Testis (tissue), 3 donors: Measurements from ENCODE around the gene YOD1. TPM values are rescaled to one million over a fixed set of nuclear protein-coding genes. Genes with fewer than 3 reads are reported as not detected.

Experiments
- DNase-seq: peaks from one replicate; pipeline ENCODE4 v3.0.0-alpha.2; 2019
- H3K27ac ChIP-seq, 2 donors: fragments of 200-600 bp; sonication (generic); one replicate each; pipeline ENCODE4 v1.5.1; 2019
- H3K27me3 ChIP-seq: fragments of 200-600 bp; sonication (generic); one replicate; pipeline ENCODE4 v1.5.1; 2019
- H3K36me3 ChIP-seq: fragments of 200-600 bp; sonication (generic); one replicate; pipeline ENCODE4 v1.5.1; 2017; ENCODE audit warnings: low read depth; ENCODE audit errors: missing control alignments
- H3K4me1 ChIP-seq: fragments of 200-600 bp; sonication (generic); one replicate; pipeline ENCODE4 v1.5.1; 2019
- H3K4me3 ChIP-seq, 2 donors: fragments of 200-600 bp; sonication (generic); one replicate each; pipeline ENCODE4 v1.5.1; 2017 to 2019
- H3K9me3 ChIP-seq: fragments of 200-600 bp; sonication (generic); one replicate; pipeline ENCODE4 v1.5.1; 2017
- CTCF ChIP-seq, 3 experiments: fragments of 450-650 bp in 2 of 3; fragments of 200-600 bp in 1 of 3; sonication (generic) in 1 of 3; IDR thresholded peaks; one replicate each; pipeline ENCODE4 v1.5.1; 2016 to 2019; ENCODE audit warnings: antibody characterized with exemption in 3 of 3, mild to moderate bottlenecking in 2 of 3, moderate library complexity in 1 of 3
- POLR2A ChIP-seq: fragments of 450-650 bp; IDR thresholded peaks from one replicate; pipeline ENCODE4 v1.6.1; 2017; ENCODE audit warnings: antibody characterized with exemption, mild to moderate bottlenecking, moderate library complexity
- WGBS, 2 donors: methylation state at CpG; one replicate each; pipeline ENCODE4 v1.1.5; 2018; 5-methylcytosine and 5-hydroxymethylcytosine counted together
- intact Hi-C: fragments of 100-400 bp; cut with DNase I; formaldehyde crosslinking; loops from one replicate; pipeline ENCODE4 v1.15.1; 2023; ENCODE audit warnings: low total_unique reads
- polyA plus RNA-seq: library from polyadenylated mRNA; stranded (reverse); fragments of 350-450 nt; fragmentation: Illumina TruSeq; extraction: RNeasy Lipid Tissue Mini Kit (QIAGEN cat#74804); gene quantifications from one replicate; pipeline ENCODE4 v1.2.3, GENCODE V29; 2014; ENCODE audit warnings: low read depth, low replicate concordance; ENCODE audit not compliant: insufficient read depth
- total RNA-seq, 2 donors: library from RNA; depleted of rRNA; stranded (reverse); fragments of >200 nt; gene quantifications; one replicate each; pipeline ENCODE4 v1.2.3, GENCODE V29; 2016

YOD1 gene
- total and polyA plus RNA-seq, 3 donors from 2014 or later = 8.7 to 12.3 (median 10.9) TPM

GRCh38 chr1:207017615-207018559 lies 33.1 kb downstream of the YOD1 start:
- TF ChIP-seq POLR2A (no peak), CTCF (IDR thresholded peaks at IDR 0.05) (no peak)
- no peaks in the 10 kb centered on the region for H3K4me1 ChIP-seq
- H3K4me3 ChIP-seq = no peak overlapping the region
- WGBS, 2 donors = 79 to 81% methylated on average over 7 of the region's 7 CpGs
- H3K27me3 ChIP-seq = no peaks in the 10 kb centered on the region
- intact Hi-C loops = no loop called here
- no peak overlapping the region for H3K27ac ChIP-seq
- H3K36me3 ChIP-seq = no peaks in the 10 kb centered on the region
- peak; percentile 45 for DNase-seq
- no peaks in the 10 kb centered on the region for H3K9me3 ChIP-seq

DNA sequence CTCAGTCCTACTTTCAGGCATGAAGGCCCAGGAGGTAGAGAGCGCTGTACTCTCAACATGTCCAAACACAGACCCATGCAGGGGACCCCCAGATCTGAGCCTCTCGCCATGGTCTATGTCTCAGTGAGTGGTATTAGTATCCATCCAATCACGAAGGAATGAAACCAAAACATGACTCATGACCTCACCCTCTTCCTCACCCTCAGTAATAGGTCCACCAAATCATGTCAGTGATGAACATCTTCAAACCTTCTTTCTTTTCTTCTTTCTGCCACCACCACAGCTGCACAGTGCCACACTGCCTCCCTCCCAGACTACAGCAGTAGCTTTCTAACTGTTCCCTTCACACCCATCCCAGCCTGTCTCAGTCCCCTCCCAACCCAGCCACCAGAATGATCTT lies 35.2 kb downstream of the YOD1 start:
- Histone ChIP-seq H3K4me1 (no peaks in the 10 kb centered on the region), H3K27me3 (no peaks in the 10 kb centered on the region), H3K27ac (no peak overlapping the region), H3K36me3 (no peaks in the 10 kb centered on the region), H3K9me3 (no peaks in the 10 kb centered on the region), H3K4me3 (no peak overlapping the region)
- intact Hi-C loops = no loop called here
- no peak for DNase-seq
- WGBS, 2 donors = 93% methylated on average over 2 to 3 of the region's 3 CpGs
- TF ChIP-seq POLR2A (no peak), CTCF (IDR thresholded peaks at IDR 0.05) (no peak)

DNA sequence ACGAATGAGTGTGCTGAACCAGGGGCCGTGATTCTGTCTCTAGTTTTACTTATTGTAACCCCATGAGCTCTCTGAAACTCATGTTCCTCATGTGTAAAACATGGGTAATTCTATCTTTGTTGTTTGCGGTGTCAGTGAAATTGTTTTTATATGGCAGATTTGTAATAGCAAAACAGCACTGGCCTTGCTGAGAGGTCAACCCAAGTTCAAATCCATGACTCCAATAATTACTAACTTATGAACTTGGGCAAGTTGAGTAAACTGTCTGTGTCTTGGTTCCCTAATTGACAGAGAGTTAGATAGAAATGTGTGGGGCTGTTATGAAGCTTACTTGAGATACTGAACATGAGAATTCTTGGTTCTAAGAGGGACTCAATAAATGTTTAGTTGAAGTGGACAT lies 36.3 kb downstream of the YOD1 start:
- TF ChIP-seq CTCF (IDR thresholded peaks at IDR 0.05) (no peak), POLR2A (no peak)
- no peak overlapping the region for H3K4me3 ChIP-seq
- no peaks in the 10 kb centered on the region for H3K9me3 ChIP-seq
- no peaks in the 10 kb centered on the region for H3K27me3 ChIP-seq
- 89 to 92% methylated on average over 3 of the region's 3 CpGs for WGBS, 2 donors
- H3K27ac ChIP-seq = no peak overlapping the region
- no peaks in the 10 kb centered on the region for H3K36me3 ChIP-seq
- intact Hi-C loops = no loop called here
- H3K4me1 ChIP-seq = peaks cover 10% of the 10 kb centered on the region
- no peak for DNase-seq

DNA sequence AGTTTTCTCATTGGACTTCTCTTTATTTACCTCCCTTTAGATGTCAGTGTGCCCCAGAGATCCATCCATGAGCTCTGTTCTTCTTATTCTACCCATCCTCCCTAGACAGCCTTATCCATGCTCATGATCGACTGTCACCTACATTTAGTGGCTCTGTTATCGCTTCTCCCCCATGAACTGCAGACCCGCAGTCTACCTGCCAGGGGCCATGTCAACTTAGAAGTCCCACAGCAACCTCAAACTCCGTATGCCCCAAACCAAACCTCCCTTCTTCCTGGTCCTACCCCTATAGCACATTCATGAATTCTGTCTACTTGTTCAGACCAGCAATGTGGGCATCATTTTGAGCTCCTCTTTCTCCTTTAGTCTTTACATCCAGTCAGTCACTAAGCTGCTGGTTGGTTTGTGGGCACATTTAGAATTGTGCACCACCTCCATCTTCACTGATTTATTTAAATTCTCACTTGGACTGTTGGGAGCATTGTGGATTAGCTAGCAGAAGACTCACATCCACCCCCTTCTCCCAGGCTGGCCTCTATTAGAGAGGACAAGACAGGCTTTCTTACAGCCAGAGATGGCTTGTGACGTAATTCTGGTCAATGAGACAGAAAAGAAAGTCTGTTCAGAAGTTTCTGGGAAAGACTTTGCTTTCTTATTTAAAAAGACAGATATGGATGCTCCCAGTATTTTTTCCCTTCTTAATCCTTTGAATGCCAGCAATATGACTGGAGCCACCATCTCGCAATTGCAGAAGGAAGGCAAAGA lies 37.5 kb downstream of the YOD1 start:
- intact Hi-C loops = no loop called here
- no peak for TF ChIP-seq POLR2A
- TF ChIP-seq CTCF (IDR thresholded peaks at IDR 0.05) = no peak
- Histone ChIP-seq H3K9me3 (no peaks in the 10 kb centered on the region), H3K4me3 (no peak overlapping the region), H3K36me3 (no peaks in the 10 kb centered on the region), H3K27me3 (no peaks in the 10 kb centered on the region), H3K27ac (no peak overlapping the region), H3K4me1 (peaks cover 18% of the 10 kb centered on the region)
- no peak for DNase-seq
- WGBS, 2 donors = 91 to 95% methylated on average over 6 of the region's 6 CpGs
